Fibroblast of lung (primary cell): ENCODE measurements around the gene UBE2V1. TPM values are rescaled to one million over a fixed set of nuclear protein-coding genes. Genes with fewer than 3 reads are reported as not detected.

Source experiments
- DNase-seq, 2 donors: peaks; one replicate each; pipeline versions ENCODE4 v3.0.0 to v3.0.0-alpha.2; 2010; ENCODE audit warnings: low read depth in 2 of 2
- H2AFZ ChIP-seq: 2 replicates; pipeline ENCODE4 v1.5.1; 2012; ENCODE audit warnings: low read length, control low read depth, inconsistent platforms
- H3K27ac ChIP-seq: 2 replicates; pipeline ENCODE4 v1.5.1; 2011; ENCODE audit warnings: low read length, control low read depth; ENCODE audit not compliant: insufficient read depth
- H3K27me3 ChIP-seq: 2 replicates; pipeline ENCODE4 v1.5.1; 2011; ENCODE audit warnings: mild to moderate bottlenecking, low read length; ENCODE audit not compliant: control insufficient read depth, insufficient read depth
- H3K36me3 ChIP-seq: 2 replicates; pipeline ENCODE4 v1.5.1; 2011; ENCODE audit warnings: low read length; ENCODE audit not compliant: control insufficient read depth, insufficient read depth
- H3K4me1 ChIP-seq: 2 replicates; pipeline ENCODE4 v1.5.1; 2011; ENCODE audit warnings: low read length; ENCODE audit not compliant: control insufficient read depth, insufficient read depth; ENCODE audit errors: extremely low read depth
- H3K4me2 ChIP-seq: 2 replicates; pipeline ENCODE4 v1.5.1; 2011; ENCODE audit warnings: low read length, control low read depth; ENCODE audit not compliant: insufficient read depth; ENCODE audit errors: extremely low read depth
- H3K4me3 ChIP-seq, 4 experiments: fragments of 200-600 bp in 1 of 4; sonication (generic) in 1 of 4; replicated peaks in 1 of 4; 2 replicates each; pipeline ENCODE4 v1.5.1; 2011 to 2016; ENCODE audit warnings: low read length in 4 of 4, low read depth in 3 of 4, mild to moderate bottlenecking in 3 of 4, control low read depth in 2 of 4, inconsistent platforms in 1 of 4, mixed read lengths in 1 of 4; ENCODE audit not compliant: insufficient read depth in 1 of 4; ENCODE audit errors: control extremely low read depth in 1 of 4
- H3K79me2 ChIP-seq: 2 replicates; pipeline ENCODE4 v1.5.1; 2012; ENCODE audit warnings: mild to moderate bottlenecking, low read length, inconsistent platforms; ENCODE audit not compliant: control insufficient read depth, insufficient read depth
- H3K9ac ChIP-seq: 2 replicates; pipeline ENCODE4 v1.5.1; 2011; ENCODE audit warnings: mild to moderate bottlenecking, low read length, control low read depth; ENCODE audit not compliant: insufficient read depth
- H3K9me3 ChIP-seq: 2 replicates; pipeline ENCODE4 v1.5.1; 2012; ENCODE audit warnings: low read depth, low read length; ENCODE audit not compliant: control insufficient read depth, insufficient read depth
- H4K20me1 ChIP-seq: 2 replicates; pipeline ENCODE4 v1.5.1; 2011; ENCODE audit warnings: low read length; ENCODE audit not compliant: control insufficient read depth, insufficient read depth; ENCODE audit errors: extremely low read depth
- CTCF ChIP-seq, 2 donors: IDR thresholded peaks in 1 of 2; conservative IDR thresholded peaks in 1 of 2; 1 replicate in 1 of 2; 2 replicates in 1 of 2; pipeline ENCODE4 v1.5.1; 2011 to 2012; ENCODE audit warnings: low read length in 2 of 2, control low read depth in 1 of 2, inconsistent platforms in 1 of 2, low read depth in 1 of 2, mild to moderate bottlenecking in 1 of 2
- EZH2 ChIP-seq: IDR thresholded peaks from 2 replicates; pipeline ENCODE4 v1.5.1; 2012; ENCODE audit warnings: low read length, control low read depth, mild to moderate bottlenecking; ENCODE audit errors: missing control alignments
- polyA plus RNA-seq, 2 donors: library from polyadenylated mRNA; depleted of rRNA in 1 of 2; stranded (reverse) in 1 of 2; unstranded in 1 of 2; fragments of >200 nt; gene quantifications; 2 replicates each; pipeline ENCODE4 v1.2.1, GENCODE V29; 2011 to 2012; ENCODE audit warnings: missing spikeins in 1 of 2
- total RNA-seq: library from RNA; depleted of rRNA; stranded (reverse); fragments of >200 nt; gene quantifications from 2 replicates; pipeline ENCODE4 v1.2.1, GENCODE V29; 2014

Gene UBE2V1
- total and polyA plus RNA-seq, 2 donors (not counting 1 experiment from before 2014, with no cell fraction given): 31.7 to 193 TPM

GRCh38 chr20:50044353-50044960, 68.5 kb downstream of the UBE2V1 start:
- Histone ChIP-seq H3K79me2 (no peaks in the 10 kb centered on the region), H3K9ac (no peak overlapping the region), H3K27me3 (no peaks in the 10 kb centered on the region), H2AFZ (no peak overlapping the region), H4K20me1 (no peaks in the 10 kb centered on the region), H3K4me3 (no peak overlapping the region), H3K9me3 (no peaks in the 10 kb centered on the region), H3K4me2 (no peak overlapping the region), H3K36me3 (no peaks in the 10 kb centered on the region), H3K4me1 (peaks cover 8% of the 10 kb centered on the region), H3K27ac (no peak overlapping the region)
- DNase-seq: no peak
- TF ChIP-seq EZH2 (no peak), CTCF (conservative IDR thresholded peaks at IDR 0.05 in 1 of 2, IDR thresholded peaks at IDR 0.05 in 1 of 2; ENCODE audit: low read depth in 1 of 2, low read length in 2 of 2) (no peak)

- Histone ChIP-seq H3K4me3 (no peak overlapping the region), H3K27ac (no peak overlapping the region), H3K27me3 (no peaks in the 10 kb centered on the region), H3K79me2 (no peaks in the 10 kb centered on the region), H3K9me3 (no peaks in the 10 kb centered on the region), H3K36me3 (no peaks in the 10 kb centered on the region), H3K4me1 (peaks cover 8% of the 10 kb centered on the region), H3K4me2 (no peak overlapping the region), H2AFZ (no peak overlapping the region), H3K9ac (no peak overlapping the region), H4K20me1 (no peaks in the 10 kb centered on the region)
- DNase-seq: no peak
- no peak for TF ChIP-seq EZH2
- TF ChIP-seq CTCF (conservative IDR thresholded peaks at IDR 0.05 in 1 of 2, IDR thresholded peaks at IDR 0.05 in 1 of 2; ENCODE audit: low read depth in 1 of 2, low read length in 2 of 2): no peak
These were observed 69.2 kb downstream of the UBE2V1 start for GRCh38 chr20:50043573-50044352.

GRCh38 chr20:50042370-50043313, 70.3 kb downstream of the UBE2V1 start:
- no peak overlapping the region for H3K4me3 ChIP-seq
- no peak overlapping the region for H2AFZ ChIP-seq
- no peak for DNase-seq
- no peaks in the 10 kb centered on the region for H3K9me3 ChIP-seq
- H3K27me3 ChIP-seq: peaks cover under 1% of the 10 kb centered on the region
- H4K20me1 ChIP-seq: no peaks in the 10 kb centered on the region
- no peak for TF ChIP-seq CTCF (conservative IDR thresholded peaks at IDR 0.05 in 1 of 2, IDR thresholded peaks at IDR 0.05 in 1 of 2; ENCODE audit: low read depth in 1 of 2, low read length in 2 of 2)
- TF ChIP-seq EZH2: no peak
- H3K4me1 ChIP-seq: peaks cover 8% of the 10 kb centered on the region
- no peaks in the 10 kb centered on the region for H3K79me2 ChIP-seq
- no peak overlapping the region for H3K4me2 ChIP-seq
- H3K27ac ChIP-seq: no peak overlapping the region
- H3K9ac ChIP-seq: no peak overlapping the region
- H3K36me3 ChIP-seq: no peaks in the 10 kb centered on the region
